Sigmoid colon (tissue), 4 donors: ENCODE results near the gene INPP5D.

Experiments used
- CTCF ChIP-seq, 4 experiments: fragments of 450-650 bp in 3 of 4; fragments of 200-600 bp in 1 of 4; IDR thresholded peaks; one replicate each; pipeline ENCODE4 v1.5.1; 2016 to 2019; ENCODE audit warnings: antibody characterized with exemption in 4 of 4, mild to moderate bottlenecking in 3 of 4, moderate library complexity in 2 of 4
- EP300 ChIP-seq, 4 donors: sonication (generic); formaldehyde crosslinking; IDR thresholded peaks; one replicate each; pipeline ENCODE4 v1.6.1; 2017; ENCODE audit warnings: antibody characterized with exemption in 4 of 4
- POLR2A ChIP-seq, 2 donors: fragments of 450-650 bp; IDR thresholded peaks; one replicate each; pipeline ENCODE4 v1.6.1; 2016; ENCODE audit warnings: antibody characterized with exemption in 2 of 2, mild to moderate bottlenecking in 2 of 2, moderate library complexity in 2 of 2
- POLR2AphosphoS5 ChIP-seq, 4 donors: sonication (generic); formaldehyde crosslinking; IDR thresholded peaks; one replicate each; pipeline ENCODE4 v1.6.1; 2017; ENCODE audit warnings: antibody characterized with exemption in 4 of 4

- TF ChIP-seq CTCF (IDR thresholded peaks at IDR 0.05) (no peak), POLR2AphosphoS5 (IDR thresholded peaks at IDR 0.05) (no peak), POLR2A (IDR thresholded peaks at IDR 0.05) (no peak), EP300 (IDR thresholded peaks at IDR 0.05) (no peak)
These were observed 105.9 kb downstream of the INPP5D start for GRCh38 chr2:233165895-233166661.
